ENCODE data around the gene PARP16. TPM values are rescaled to one million over a fixed set of nuclear protein-coding genes. Genes with fewer than 3 reads are reported as not detected.

PARP16 gene
- total and polyA plus RNA-seq, 9 of the 15 experiments (the other 6 are each of a cell fraction or from before 2014, with no cell fraction given): 3.0 to 9.9 (median 5.8) TPM

GRCh38 chr15:65304381-65305149 is 17.9 kb upstream of the PARP16 start, which contains the start of gene RNU5B-1 (continued):
- TF ChIP-seq FOXA3 (CRISPR knock-in tag; conservative IDR thresholded peaks at IDR 0.05 in 1 of 2, IDR thresholded peaks at IDR 0.05 in 1 of 2) (peak; percentile 68 to 77; a peak in 3 of 4 replicates), TFE3 (CRISPR knock-in tag; IDR thresholded peaks at IDR 0.05) (peak; percentile 23), ZNF354B (CRISPR knock-in tag; IDR thresholded peaks at IDR 0.05) (peak; percentile 88), SMC3 (conservative IDR thresholded peaks at IDR 0.05; ENCODE audit: insufficient read depth, low read depth, low read length) (peak; percentile 44; the same call in 1 of the 2 replicates), SRF (CRISPR knock-in tag; IDR thresholded peaks at IDR 0.05) (peak in 1 of 2 experiments; percentile 95; a peak in 2 of 4 replicates), DEAF1 (CRISPR knock-in tag; IDR thresholded peaks at IDR 0.05) (peak; percentile 73), BCOR (IDR thresholded peaks at IDR 0.05) (peak; percentile 75), RFX7 (CRISPR knock-in tag; IDR thresholded peaks at IDR 0.05) (peak; percentile 96), CSDE1 (IDR thresholded peaks at IDR 0.05) (peak in 1 of 2 experiments; percentile 100; a peak in 2 of 4 replicates), RBM14 (IDR thresholded peaks at IDR 0.05; ENCODE audit: borderline replicate concordance, insufficient read depth, low read depth, low read length) (0 out of 2 replicates have a peak, but pooled peaks have one; percentile 27), HIVEP1 (CRISPR knock-in tag; IDR thresholded peaks at IDR 0.05) (peak; percentile 66), NFYB (IDR thresholded peaks at IDR 0.05; ENCODE audit: extremely low read depth, insufficient read length) (no peak), GABPA (tag; conservative IDR thresholded peaks at IDR 0.05; ENCODE audit: low read depth) (peak; percentile 87), ZNF224 (CRISPR knock-in tag; IDR thresholded peaks at IDR 0.05) (peak; percentile 78; the same call in 1 of the 2 replicates), CEBPG (CRISPR knock-in tag; IDR thresholded peaks at IDR 0.05) (no peak; the same call in 1 of the 2 replicates), CEBPG (tag; conservative IDR thresholded peaks at IDR 0.05 in 1 of 2, IDR thresholded peaks at IDR 0.05 in 1 of 2) (peak in 1 of 2 experiments; percentile 25; a peak in 1 of 4 replicates), KDM5B (IDR thresholded peaks at IDR 0.05; ENCODE audit: insufficient replicate concordance, low read depth, low read length) (peak; percentile 100), SIRT6 (IDR thresholded peaks at IDR 0.05; ENCODE audit: low read depth, low read length) (no peak), JUNB (CRISPR knock-in tag; conservative IDR thresholded peaks at IDR 0.05) (no peak), NCOR1 (IDR thresholded peaks at IDR 0.05) (peak; percentile 97), HEY1 (CRISPR knock-in tag; IDR thresholded peaks at IDR 0.05; ENCODE audit: borderline replicate concordance) (peak; percentile 98), ID3 (CRISPR knock-in tag; IDR thresholded peaks at IDR 0.05) (no peak), ID3 (tag; IDR thresholded peaks at IDR 0.05) (peak; percentile 81; the same call in 1 of the 2 replicates)

Data from K562 (cell line).